ENCODE data around the gene MESP2. TPM values are rescaled to one million over a fixed set of nuclear protein-coding genes. Genes with fewer than 3 reads are reported as not detected.
A peak's percentile ranks its signal among the peaks of the same experiment; 100 is the strongest.

MESP2 gene
- total RNA-seq, 1 experiment from 2014 or later, result 0.70 TPM

DNA sequence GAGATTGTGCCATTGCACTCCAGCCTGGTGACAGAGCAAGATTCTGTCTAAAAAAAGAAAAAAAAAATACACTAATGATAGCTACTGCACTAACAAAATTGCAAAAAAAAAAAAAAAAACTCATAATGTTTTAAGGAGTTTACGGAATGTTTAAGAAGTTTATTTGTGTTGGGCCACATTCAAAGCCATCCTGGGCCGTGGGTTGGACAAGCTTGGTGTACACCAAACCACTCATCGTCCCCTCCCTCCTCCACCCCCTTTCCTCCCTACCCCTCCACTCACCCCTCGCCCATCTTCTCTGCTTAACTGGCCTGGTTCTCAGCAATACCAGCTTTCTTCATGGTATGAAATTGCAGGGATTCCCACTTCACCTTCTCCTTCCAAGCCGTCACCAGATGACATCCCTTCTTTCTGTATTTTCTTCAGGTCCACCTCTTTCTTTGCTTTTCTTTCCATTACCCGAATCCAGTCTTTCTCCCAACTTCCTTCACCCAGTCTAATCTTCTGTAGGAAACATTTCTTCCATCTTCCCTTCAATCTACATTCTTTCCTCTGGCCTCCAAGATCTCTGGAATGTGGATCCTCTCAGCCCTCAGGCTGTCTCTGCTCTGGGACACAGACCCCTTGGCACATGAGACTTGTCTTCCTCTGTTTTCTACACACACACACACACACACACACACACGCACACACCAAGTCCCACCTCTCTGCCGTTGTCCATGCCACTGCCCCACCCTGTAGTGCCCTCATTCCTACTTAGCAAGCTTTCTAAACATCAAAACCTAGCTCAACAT is 21.6 kb upstream of the MESP2 start:
- DNase-seq, result no peak

DNA sequence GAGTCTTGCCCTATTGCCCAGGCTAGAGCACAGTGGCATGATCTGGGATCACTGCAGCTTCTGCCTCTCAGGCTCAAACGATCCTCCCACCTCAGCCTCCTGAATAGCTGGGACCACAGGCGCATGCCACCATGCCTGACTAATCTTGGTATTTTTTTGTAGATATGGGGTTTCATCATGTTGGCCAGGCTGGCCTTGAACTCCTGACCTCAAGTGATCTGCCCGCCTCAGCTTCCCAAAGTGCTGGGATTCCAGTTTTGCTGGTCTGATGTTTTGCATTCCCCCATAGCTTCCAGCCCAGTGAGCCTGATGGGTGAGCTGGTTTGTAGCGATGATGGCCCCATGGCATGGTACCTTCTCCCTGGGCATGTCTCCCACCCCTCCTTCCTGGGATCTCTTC is 20.4 kb upstream of the MESP2 start:
- H3K4me3 Mint-ChIP-seq (ENCODE audit: unreplicated experiment), result no peak overlapping the region
- H3K4me1 Mint-ChIP-seq (ENCODE audit: low read depth, unreplicated experiment), result peaks cover 9% of the 10 kb centered on the region
- BruUV-seq (replicated peaks), result no TSS peak
- TF ChIP-seq, protein P1, sequence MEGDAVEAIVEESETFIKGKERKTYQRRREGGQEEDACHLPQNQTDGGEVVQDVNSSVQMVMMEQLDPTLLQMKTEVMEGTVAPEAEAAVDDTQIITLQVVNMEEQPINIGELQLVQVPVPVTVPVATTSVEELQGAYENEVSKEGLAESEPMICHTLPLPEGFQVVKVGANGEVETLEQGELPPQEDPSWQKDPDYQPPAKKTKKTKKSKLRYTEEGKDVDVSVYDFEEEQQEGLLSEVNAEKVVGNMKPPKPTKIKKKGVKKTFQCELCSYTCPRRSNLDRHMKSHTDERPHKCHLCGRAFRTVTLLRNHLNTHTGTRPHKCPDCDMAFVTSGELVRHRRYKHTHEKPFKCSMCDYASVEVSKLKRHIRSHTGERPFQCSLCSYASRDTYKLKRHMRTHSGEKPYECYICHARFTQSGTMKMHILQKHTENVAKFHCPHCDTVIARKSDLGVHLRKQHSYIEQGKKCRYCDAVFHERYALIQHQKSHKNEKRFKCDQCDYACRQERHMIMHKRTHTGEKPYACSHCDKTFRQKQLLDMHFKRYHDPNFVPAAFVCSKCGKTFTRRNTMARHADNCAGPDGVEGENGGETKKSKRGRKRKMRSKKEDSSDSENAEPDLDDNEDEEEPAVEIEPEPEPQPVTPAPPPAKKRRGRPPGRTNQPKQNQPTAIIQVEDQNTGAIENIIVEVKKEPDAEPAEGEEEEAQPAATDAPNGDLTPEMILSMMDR (IDR thresholded peaks at IDR 0.05; ENCODE audit: insufficient read depth in 1 of 2, low read depth in 1 of 2, low read length in 1 of 2, severe bottlenecking in 1 of 2, unreplicated experiment in 1 of 2), result no peak
- Histone ChIP-seq H3K4me1 (peaks cover 23% of the 10 kb centered on the region), H3K27me3 (replicated peaks; ENCODE audit: control insufficient read depth, insufficient read depth, low read length) (no peaks in the 10 kb centered on the region), H3K36me3 (ENCODE audit: control insufficient read depth, insufficient read depth, low read length) (no peaks in the 10 kb centered on the region), H3K9me3 (no peaks in the 10 kb centered on the region), H3K4me3 (ENCODE audit: low read depth, low read length) (no peak overlapping the region)
- H3K36me3 Mint-ChIP-seq (ENCODE audit: insufficient read depth, unreplicated experiment), result no peaks in the 10 kb centered on the region
- no peaks in the 10 kb centered on the region for H3K9me3 Mint-ChIP-seq (ENCODE audit: unreplicated experiment)
- POLR2A ChIA-PET, result no interaction called here
- intact Hi-C loops (cut with micrococcal nuclease; ENCODE audit: unreplicated experiment), result no loop called here
- no peak overlapping the region for H3K27ac Mint-ChIP-seq (ENCODE audit: unreplicated experiment)
- no peak for DNase-seq
- CTCF ChIA-PET, result no interaction called here
- H3K27me3 Mint-ChIP-seq (ENCODE audit: insufficient read depth, unreplicated experiment), result no peaks in the 10 kb centered on the region

More for the DNA sequence above, 21.6 kb upstream of the MESP2 start:
- no peak overlapping the region for H3K4me3 Mint-ChIP-seq (ENCODE audit: unreplicated experiment)
- no peaks in the 10 kb centered on the region for H3K27me3 ChIP-seq (replicated peaks; ENCODE audit: control insufficient read depth, insufficient read depth, low read length)
- H3K4me3 ChIP-seq (ENCODE audit: low read depth, low read length), result no peak overlapping the region
- no peaks in the 10 kb centered on the region for H3K9me3 Mint-ChIP-seq (ENCODE audit: unreplicated experiment)
- peaks cover 21% of the 10 kb centered on the region for H3K4me1 ChIP-seq
- H3K27me3 Mint-ChIP-seq (ENCODE audit: insufficient read depth, unreplicated experiment), result no peaks in the 10 kb centered on the region
- no TSS peak for BruUV-seq (replicated peaks)
- no peaks in the 10 kb centered on the region for H3K9me3 ChIP-seq
- H3K36me3 Mint-ChIP-seq (ENCODE audit: insufficient read depth, unreplicated experiment), result no peaks in the 10 kb centered on the region
- ChIA-PET CTCF (interaction anchor here (0.6 kb wide), 1 partner anchor 159 kb away, joined by 3 read pairs; no protein-coding TSS in a partner anchor), POLR2A (no interaction called here)
- H3K4me1 Mint-ChIP-seq (ENCODE audit: low read depth, unreplicated experiment), result peaks cover 9% of the 10 kb centered on the region
- intact Hi-C loops (cut with micrococcal nuclease; ENCODE audit: unreplicated experiment), result no loop called here
- H3K27ac Mint-ChIP-seq (ENCODE audit: unreplicated experiment), result no peak overlapping the region
- TF ChIP-seq, protein P1 (IDR thresholded peaks at IDR 0.05; ENCODE audit: insufficient read depth in 1 of 2, low read depth in 1 of 2, low read length in 1 of 2, severe bottlenecking in 1 of 2, unreplicated experiment in 1 of 2), result no peak
- no peaks in the 10 kb centered on the region for H3K36me3 ChIP-seq (ENCODE audit: control insufficient read depth, insufficient read depth, low read length)

DNA sequence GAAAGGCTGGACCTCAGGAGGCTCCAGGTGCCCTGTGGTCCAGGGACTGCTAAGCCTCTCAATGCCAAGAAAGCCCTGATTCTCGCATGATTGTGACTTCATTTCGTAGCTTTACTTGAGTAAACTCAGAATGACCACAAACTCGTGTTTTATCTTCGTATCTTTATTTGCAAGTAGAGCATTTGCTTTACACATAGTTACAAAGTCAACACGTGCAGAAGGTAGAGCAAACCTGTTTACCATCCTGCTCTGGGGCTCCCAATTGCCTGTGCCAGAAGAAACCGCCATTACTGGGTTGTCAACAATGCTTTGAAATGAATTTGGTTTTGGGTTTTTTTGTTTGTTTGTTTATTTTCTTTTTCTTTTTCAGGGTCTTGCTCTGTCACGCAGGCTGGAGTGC is 19.2 kb upstream of the MESP2 start:
- peaks cover 15% of the 10 kb centered on the region for H3K4me1 Mint-ChIP-seq (ENCODE audit: low read depth, unreplicated experiment)
- DNase-seq, result peak in 1 of 2 experiments; percentile 52
- TF ChIP-seq, protein P1 (IDR thresholded peaks at IDR 0.05; ENCODE audit: insufficient read depth in 1 of 2, low read depth in 1 of 2, low read length in 1 of 2, severe bottlenecking in 1 of 2, unreplicated experiment in 1 of 2), result no peak
- Histone ChIP-seq H3K4me1 (peaks cover 30% of the 10 kb centered on the region), H3K36me3 (ENCODE audit: control insufficient read depth, insufficient read depth, low read length) (no peaks in the 10 kb centered on the region), H3K4me3 (ENCODE audit: low read depth, low read length) (no peak overlapping the region), H3K27me3 (replicated peaks; ENCODE audit: control insufficient read depth, insufficient read depth, low read length) (no peaks in the 10 kb centered on the region), H3K9me3 (no peaks in the 10 kb centered on the region)
- no TSS peak for BruUV-seq (replicated peaks)
- no peaks in the 10 kb centered on the region for H3K36me3 Mint-ChIP-seq (ENCODE audit: insufficient read depth, unreplicated experiment)
- H3K4me3 Mint-ChIP-seq (ENCODE audit: unreplicated experiment), result no peak overlapping the region
- intact Hi-C loops (cut with micrococcal nuclease; ENCODE audit: unreplicated experiment), result no loop called here
- CTCF ChIA-PET, result interaction anchor here (1.0 kb wide), 1 partner anchor 17 kb away, joined by 4 read pairs; no protein-coding TSS in a partner anchor
- H3K27ac Mint-ChIP-seq (ENCODE audit: unreplicated experiment), result no peak overlapping the region
- no peaks in the 10 kb centered on the region for H3K9me3 Mint-ChIP-seq (ENCODE audit: unreplicated experiment)
- POLR2A ChIA-PET, result no interaction called here
- H3K27me3 Mint-ChIP-seq (ENCODE audit: insufficient read depth, unreplicated experiment), result no peaks in the 10 kb centered on the region

Measured in Caco-2 (cell line).